SKM-1 (cell line): Measurements from ENCODE around the gene ELK1.
A peak's percentile ranks its signal among the peaks of the same experiment; 100 is the strongest.

Experiments
- DNase-seq: peaks from one replicate; lab custom pipeline; 2025; ENCODE audit not compliant: unreplicated experiment; lab: John Stamatoyannopoulos, UW

The ELK1 gene

DNA sequence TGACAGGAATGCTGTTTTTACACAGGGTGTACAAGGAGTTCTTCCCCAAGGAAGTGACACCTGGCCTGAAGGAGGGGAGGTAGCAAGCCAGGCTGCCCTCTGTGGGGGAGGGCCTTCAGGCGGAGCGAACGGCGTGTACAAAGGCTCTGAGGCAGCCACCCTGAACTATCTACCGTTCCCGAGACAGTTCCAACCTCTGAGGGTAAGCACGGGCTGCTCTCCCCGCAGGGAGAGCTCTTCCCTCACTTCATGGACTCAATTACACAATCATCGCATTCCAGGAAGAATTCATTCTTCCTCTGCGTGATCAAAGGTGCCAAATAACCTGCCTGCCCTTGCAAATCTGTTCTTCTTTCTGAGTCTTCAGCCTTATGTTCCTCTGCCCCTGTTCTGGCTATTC lies 4.8 kb downstream of the ELK1 start:
- no peak for DNase-seq

GRCh38 chrX:47644557-47645091 lies 5.7 kb downstream of the ELK1 start:
- DNase-seq: no peak

- no peak for DNase-seq
These were observed 6.4 kb downstream of the ELK1 start for GRCh38 chrX:47643926-47644325.

- DNase-seq: no peak
These were observed 11.5 kb downstream of the ELK1 start for GRCh38 chrX:47638816-47639215.

GRCh38 chrX:47637546-47638195 lies 12.7 kb downstream of the ELK1 start:
- no peak for DNase-seq

GRCh38 chrX:47634871-47635575 lies 15.3 kb downstream of the ELK1 start:
- DNase-seq: no peak

GRCh38 chrX:47633689-47634590 lies 16.4 kb downstream of the ELK1 start:
- DNase-seq: no peak

GRCh38 chrX:47632666-47633065 lies 17.7 kb downstream of the ELK1 start:
- peak; percentile 6 for DNase-seq

DNA sequence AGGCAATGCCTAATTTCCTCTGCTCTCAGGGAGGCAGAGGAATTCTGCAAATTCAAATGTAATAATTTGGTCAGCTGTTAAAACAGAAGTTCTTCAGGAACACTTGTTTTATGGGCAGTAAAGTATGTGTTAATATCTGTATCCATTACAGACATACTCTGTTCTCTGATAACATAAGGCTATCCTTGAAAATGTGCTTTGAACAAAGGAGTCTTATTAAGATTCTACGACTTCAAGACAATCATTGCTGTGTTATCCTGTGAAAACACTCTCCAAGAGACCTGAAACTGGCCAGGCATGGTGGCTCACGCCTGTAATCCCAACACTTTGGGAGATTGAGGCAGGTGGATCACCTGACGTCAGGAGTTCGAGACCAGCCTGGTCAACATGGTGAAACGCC lies 18.7 kb downstream of the ELK1 start:
- no peak for DNase-seq

DNA sequence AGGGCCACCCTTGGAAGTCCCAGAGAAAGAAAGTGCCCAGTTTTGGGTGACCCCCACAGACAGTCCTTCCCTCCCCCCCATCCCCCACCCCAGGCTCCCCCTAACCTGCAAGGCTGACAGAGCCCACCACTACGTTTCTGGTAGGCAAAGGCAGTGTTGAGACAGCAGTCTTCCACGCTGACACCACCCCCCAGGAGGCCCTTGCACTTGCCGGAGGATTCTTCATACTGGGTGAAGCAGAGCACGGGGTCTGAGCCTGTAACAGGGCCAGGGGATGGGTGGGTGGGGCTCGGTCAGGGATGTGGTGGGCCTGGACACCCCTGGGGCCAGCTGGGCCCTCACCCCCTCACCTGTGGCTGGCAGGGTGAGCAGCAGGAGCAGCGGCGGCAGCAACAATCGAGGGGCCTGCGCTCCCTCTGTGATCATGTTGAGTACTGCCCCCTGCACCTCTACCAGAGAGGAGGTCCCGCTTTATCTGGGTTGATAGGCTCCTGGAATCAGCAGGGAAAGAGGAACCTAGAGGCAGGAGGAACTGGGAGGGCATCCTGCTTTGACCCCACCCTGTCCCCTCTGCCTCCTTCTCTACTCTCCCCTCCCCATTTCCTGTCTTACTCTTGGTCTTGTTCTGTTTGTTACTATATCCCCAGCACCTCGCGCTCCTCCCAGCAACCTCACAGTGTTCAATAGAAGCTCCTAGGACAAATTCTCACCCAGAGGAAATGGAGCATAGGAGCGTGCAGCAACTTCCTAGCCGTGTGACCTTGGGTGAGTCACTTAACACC lies 20.8 kb downstream of the ELK1 start, which contains the start of gene CFP:
Gene CFP, minus strand, starts transcription at position 512 of the 782 bp plus-strand sequence. Its CDS starts 86 bp downstream, at position 426.
- DNase-seq: peak; percentile 42

DNA sequence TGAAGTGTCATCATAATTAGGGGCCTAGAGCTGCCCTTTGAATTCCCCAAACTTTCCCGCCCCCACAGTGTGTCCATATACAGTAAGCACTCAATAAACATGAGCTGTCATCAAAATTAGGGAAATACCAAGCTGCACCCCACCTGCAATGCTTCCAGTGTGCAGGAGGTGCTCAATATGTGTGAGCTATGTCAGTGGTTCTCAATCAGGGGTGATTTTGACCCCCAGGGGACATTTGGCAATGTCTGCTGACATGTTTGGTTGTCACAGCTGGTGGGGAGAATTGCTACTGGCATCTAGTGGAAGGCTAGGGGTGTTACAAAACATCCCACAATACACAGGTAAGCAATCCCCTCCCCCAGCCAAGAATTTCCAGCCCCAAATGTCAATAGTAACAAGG lies 21.4 kb downstream of the ELK1 start:
- no peak for DNase-seq

GRCh38 chrX:47625365-47625764 lies 25.0 kb downstream of the ELK1 start:
- no peak for DNase-seq

DNA sequence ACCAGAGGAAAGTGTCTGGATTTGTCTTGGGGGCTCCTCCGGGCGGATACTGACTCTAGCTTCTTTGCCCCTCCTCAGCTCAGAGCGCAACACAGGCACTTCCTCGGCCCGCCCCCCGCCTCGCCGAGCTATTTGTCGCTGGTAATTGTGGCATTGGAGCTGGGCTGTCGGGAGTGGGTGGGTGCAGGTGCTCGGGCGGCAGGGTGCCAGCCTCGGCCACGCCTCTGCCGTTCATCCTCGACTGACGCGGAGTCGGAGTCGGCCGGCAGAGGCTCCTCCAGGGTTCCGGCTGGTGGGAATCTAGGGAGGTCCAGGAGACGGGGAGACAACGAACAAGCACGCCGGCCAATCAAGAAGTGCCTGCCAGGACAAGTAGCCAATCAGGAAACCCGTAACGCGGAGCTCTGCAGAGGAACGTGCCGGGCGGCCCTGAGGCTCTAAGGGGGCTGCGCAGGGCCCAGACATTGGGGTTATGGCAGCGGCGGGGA lies 26.8 kb downstream of the ELK1 start:
- DNase-seq: no peak

DNA sequence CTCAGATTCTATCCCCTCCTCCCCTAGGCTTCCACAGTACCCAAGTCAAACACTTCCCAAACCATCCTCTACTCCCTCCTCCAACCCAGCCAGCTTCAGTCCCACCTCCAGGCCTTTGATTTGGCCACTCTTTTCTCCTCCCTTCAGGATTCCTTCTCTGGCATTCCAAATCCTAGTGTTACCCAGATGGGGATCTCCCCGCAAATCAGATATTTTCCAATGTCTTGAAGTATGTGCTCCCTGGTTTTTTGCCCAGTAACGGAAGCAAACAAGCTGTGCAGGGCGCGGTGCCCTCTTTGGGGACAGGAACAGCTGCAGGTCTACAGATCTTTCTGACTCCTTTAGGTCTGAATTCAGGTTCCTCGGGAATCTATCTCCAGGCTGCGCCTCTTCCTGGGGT lies 28.5 kb downstream of the ELK1 start:
- DNase-seq: no peak

DNA sequence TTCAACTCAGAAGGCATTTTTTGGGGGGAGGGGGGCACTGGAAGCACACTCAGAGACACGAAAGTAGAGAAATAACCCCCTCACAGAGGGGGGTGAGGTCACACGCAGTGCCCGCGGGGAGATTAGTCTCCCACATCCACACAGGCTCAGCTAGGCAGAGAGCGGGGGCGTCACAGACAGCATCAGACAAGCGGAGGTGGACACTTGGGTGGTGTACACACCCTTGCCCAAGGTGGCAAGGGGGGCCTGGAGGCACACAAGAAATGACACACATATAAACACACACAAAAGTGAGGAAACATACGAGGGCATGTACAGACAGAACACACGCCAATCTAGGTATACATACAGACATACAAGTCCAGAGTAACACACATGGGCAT lies 30.1 kb downstream of the ELK1 start:
- DNase-seq: no peak

DNA sequence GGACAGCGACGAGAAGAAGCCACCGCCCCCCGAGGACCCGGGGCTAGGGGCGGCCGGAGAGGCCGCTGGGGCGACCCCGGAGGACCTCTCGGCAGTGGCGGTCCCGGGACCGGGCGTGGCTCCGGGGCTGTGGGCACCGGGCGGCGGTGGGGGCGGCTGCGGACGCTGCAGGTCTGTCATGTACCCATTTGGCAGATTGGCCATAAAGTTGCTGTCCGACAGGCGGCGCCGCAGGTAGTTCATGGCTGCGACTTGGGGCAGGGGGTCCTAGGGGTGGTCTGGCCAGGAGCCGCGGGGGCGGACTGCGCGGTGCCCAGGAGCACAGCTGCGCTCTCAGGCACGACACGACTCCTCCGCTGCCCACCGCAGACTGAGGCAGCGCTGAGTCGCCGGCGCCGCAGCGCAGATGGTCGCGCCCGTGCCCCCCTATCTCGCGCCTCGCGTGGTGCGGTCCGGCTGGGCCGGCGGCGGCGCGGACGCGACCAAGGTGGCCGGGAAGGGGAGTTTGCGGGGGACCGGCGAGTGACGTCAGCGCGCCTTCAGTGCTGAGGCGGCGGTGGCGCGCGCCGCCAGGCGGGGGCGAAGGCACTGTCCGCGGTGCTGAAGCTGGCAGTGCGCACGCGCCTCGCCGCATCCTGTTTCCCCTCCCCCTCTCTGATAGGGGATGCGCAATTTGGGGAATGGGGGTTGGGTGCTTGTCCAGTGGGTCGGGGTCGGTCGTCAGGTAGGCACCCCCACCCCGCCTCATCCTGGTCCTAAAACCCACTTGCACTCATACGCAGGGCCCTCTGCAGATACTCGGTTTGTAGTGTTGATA lies 30.7 kb downstream of the ELK1 start, which contains the start of gene SYN1:
Gene SYN1, minus strand, starts transcription at position 372 of the 817 bp plus-strand sequence. Its CDS starts 129 bp downstream, at position 243.
- DNase-seq: peak; percentile 18

- no peak for DNase-seq
These were observed 31.4 kb downstream of the ELK1 start for GRCh38 chrX:47618923-47619485.

DNA sequence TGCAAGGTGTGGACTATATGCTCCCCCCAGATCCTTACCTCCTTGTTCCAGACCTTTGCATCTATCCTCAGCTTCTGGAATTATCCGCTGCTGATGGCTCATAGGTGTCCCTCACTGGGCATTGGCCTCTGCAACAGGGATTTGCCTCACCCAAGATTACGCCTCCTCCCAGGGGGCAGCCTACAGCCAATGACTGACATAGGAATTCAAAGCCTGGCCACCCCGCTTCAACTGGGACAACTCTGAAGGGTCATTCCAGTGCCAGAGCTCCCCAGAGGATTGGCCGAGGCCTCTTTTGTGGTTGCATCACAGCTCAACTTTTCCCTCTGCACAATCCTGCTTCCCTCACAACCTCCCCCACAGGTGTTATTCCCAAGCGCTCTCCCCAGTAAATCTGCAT lies 35.7 kb downstream of the ELK1 start:
- DNase-seq: no peak

DNA sequence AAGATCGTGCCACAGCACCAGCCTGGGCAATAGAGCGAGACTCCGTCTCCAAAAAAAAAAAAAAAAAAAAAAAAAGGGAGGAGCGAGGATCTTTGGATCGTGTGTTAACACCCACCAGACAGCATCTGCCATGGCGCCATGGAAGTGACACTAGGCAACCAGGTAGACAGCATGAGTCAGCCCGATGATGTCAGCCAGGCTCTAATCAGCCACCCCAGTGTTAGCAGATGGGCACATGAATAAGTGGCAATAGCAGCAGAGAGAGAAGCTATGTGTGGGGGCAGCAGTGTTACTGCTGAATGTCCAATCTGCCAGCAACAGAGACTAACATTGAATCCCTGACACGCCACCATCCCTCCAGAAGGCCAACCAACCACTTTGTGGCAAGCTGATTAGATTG lies 37.3 kb downstream of the ELK1 start:
- no peak for DNase-seq
